HG03558 (cell line): ENCODE measurements around the gene UCMA.
"Not testable (repeated sequence)": the region's sequence is repeated elsewhere in the genome, so short reads cannot be mapped to it uniquely, and the experiment has no call there.

Experiments
- ATAC-seq: cut with Tn5 transposase; IDR thresholded peaks from one replicate; pipeline ENCODE4 v1.9.1; 2021; ENCODE audit warnings: moderate number of reproducible peaks; ENCODE audit not compliant: unreplicated experiment; ENCODE audit errors: extremely low read depth

The UCMA gene, protein sequence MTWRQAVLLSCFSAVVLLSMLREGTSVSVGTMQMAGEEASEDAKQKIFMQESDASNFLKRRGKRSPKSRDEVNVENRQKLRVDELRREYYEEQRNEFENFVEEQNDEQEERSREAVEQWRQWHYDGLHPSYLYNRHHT

DNA sequence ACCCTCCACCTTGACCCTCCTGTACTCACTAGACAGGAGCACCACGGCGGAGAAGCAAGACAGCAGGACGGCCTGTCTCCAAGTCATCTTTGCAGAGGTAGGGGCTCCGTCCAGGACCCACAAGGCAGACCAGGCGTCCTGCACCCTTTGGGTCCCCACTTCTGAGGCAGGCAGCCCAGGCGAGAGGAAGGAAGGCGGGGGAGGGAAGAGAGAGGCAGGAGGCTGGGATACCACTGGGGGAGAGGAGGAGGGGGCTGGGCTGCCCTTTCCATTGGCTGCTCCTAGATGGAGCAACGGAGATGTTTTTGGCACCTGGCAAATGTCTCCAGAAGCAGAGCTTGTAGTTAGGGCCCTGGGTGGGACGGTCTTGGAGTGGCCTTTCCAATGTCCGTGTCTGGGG is at the start of gene UCMA:
Gene UCMA, minus strand, starts transcription at position 203 of the 400 bp plus-strand sequence. Its CDS starts 116 bp downstream, at position 87.
- no peak for ATAC-seq

DNA sequence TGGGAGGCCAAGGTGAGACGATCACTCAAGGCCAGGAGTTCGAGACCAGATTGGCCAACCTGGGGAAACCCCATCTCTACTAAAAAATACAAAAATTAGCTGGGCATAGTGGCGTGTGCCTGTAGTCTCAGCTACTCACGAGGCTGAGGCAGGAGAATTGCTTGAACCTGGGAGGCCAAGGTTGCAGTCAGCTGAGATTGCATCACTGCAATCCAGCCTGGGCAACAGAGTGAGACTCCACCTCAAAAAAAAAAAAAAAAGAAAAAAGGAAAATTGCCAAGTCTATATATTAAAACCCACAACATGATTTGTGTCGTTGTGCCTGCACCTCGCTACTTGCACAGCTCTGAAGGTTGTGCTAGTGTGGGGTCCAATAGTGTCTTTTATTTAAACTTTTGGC is 48.2 kb upstream of the UCMA start:
- ATAC-seq, result not testable (repeated sequence)

DNA sequence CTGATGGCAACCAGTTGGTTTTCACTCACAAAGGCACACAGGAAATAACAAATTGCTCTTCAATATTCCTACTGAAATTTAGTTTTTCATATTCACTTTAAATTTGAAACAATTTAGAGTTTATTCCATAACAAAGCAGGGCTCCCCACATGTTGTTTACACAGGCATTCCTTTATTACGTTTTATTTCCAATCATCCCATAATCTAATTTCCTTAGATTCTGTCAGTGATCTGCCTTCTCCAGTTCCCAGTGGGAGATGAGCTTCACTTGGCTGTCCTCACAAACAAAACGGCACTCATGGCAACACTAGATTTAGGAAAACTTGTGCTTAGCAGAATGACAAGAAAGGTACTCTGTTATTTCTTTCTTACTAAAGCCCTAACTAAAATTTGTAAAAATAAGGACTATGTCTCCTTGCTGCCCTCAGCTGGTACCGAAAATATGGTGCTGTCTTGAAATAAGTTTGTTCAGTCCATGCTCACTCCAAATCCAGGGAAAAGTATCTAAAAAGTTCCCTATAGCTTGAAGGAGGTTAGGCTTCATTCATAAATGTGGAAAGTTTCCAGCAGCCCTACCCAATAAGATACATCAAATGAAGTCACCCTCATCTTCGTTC is 42.7 kb upstream of the UCMA start:
- no peak for ATAC-seq

DNA sequence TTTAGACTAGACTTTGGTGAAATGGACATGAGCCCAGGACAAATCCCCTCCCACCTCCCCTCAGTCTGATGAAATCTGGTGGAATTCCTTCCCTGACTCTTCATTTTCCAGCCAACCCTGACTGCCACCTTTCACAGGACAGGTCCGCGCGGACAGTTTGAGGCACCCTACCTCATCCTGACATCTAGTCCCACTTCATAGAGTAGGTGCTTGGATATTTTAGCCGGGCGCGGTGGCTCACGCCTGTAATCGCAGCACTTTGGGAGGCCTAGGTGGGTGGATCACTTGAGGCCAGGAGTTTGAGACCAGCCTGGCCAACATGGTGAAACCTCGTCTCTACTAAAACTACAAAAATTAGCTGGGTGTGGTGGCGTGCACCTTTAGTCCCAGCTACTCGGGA is 42.0 kb upstream of the UCMA start:
- not testable (repeated sequence) for ATAC-seq

DNA sequence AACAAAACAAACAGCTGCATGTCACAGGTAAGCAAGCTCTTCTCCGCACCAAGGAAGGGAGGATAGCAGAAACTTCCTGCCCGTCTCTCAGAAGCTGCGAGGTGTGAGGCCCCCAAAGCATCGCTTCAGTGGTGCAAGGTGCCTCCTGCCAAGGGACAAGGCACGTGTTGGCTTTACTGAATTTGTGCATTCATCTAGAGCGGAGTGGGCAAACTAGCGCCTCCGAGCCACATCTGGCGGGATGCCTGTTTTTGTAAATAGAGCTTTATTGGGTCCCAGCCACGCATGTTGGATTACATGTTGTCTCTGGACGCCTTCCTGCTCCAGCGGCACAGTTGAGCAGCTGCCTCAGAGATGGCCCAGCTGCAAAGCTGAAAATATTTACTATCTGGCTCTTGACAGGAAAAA is 38.0 kb upstream of the UCMA start:
- no peak for ATAC-seq

DNA sequence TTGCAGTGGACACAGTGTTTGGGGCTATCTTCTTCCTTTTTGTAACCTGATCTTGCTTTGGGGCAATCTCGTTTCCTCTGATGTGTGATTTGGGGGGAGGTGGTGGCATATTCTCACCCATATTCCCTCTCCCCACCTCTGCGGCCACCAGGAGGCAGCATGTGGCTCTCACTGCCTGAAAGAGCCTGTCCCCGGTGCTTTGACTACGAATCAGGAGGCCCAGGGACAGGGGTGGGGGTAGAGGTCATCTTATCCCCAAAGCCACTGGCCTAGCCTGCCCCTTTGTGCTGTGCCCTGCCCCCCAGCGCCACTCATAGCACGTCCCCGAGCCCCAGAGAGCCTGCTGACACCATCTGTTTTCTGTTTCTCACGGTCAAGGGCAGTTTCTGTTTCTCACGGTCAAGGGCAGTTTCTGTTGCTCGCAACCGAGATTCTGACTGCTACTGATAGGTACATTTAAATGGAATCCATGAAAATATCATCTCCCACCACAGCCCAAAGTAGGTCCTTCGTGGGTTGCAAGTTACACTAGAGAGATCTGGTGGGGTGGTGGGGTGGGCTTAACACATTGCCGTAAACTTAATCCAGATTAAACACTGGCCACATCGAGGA is 37.5 kb upstream of the UCMA start:
- ATAC-seq, result no peak

DNA sequence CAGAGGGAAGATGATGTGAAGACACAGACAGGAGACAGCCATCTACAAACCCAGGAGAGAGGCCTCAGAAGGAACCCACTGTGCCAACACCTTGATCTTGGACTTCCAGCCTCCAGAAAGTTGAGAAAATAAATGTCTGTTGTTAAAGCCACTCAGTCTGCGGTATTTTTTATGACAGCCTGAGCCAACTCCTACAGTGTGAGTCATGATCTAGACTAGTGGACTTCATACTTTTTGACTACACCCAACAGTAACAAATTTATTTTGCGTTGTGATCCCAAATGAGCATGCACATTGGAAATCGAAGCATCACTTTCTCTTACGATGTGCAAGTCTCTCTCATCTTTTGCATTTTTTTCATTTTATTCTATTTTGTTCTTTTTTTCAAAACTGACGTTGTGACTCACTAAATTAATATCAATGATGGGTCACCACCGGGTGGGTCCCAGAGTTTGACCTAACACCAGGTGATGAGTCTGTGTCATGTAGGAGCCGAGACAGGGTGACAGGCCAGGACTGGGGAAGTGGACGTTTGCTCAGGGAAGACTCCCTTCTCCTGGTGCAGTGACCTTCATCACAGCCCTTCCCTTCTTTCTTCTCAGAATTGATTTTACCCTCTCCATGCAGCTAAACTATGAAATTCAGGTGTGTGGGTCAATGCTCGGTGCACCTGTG is 36.8 kb upstream of the UCMA start:
- no peak for ATAC-seq

DNA sequence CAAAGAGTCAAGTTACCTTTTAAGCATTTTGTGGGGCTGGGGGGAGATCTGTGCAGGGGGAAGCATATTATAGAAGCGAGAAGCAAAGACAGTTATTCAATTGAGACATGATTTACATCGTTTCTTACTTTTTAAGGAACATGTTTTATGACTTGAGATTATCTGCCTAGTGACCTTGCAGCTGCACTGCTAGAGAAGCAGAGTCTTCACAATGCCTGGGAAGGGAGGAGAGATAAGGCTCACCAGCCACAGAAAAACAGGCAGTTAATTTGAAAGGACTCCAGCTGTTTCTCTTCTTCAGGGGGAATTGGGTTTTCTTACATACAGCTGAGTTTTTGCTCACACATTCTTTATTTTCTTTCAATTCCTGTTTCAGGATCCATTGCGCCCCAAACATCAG is 34.7 kb upstream of the UCMA start:
- ATAC-seq, result no peak

DNA sequence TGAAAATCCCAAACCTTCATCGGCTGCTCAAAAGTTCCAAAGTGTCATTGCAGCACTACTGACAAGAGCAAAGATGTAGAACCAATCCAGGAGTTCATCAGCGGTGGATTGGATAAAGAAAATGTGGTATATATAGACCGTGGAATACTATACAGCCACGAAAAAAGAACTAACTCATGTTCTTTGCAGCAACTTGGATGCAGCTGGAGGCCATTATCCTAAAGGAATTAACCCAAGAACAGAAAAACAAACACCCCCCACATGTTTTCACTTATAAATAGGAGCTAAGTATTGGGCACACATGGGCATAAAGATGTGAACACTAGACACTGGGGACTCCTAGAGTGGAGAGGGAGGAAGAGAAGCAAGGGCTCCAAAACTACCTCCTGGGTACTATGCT is 34.1 kb upstream of the UCMA start:
- ATAC-seq, result no peak

DNA sequence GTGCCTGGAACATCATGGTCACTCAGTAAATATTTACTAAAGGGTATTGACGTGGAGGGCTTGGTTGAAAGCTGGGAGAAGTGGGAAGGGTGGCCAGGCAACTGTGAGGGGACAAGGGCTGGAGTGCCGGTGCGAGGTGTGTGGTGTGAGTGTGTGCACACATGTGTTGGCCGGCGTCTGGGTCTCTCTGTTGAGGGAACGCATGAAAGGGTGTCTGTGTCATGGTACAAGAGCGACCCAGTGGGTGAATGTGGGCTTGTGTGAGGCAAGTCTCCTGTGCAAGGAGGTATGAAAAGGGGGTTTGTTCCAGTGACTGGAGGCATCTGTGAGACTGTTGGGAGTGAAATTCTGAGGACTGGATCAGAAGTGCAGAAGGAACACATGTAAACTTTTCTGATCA is 29.4 kb upstream of the UCMA start:
- no peak for ATAC-seq

DNA sequence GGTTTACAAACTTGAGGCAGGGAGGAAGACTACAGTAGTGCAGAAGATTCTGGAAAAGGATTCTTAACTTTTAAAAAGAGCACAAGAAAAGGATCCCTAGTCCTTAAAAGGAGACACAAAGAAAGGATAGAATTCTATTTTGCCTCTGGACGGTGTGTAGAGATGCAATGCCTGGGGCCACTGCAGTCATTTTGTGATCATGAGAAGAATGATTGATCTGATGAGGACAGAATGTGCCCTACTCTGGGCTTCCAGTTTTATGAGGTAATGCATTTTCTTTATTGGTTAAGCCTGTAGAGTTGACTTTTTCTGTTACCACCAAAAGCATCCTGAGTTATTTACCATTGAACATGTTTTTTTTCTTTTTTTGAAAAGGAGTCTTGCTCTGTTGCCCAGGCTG is 28.3 kb upstream of the UCMA start:
- no peak for ATAC-seq

DNA sequence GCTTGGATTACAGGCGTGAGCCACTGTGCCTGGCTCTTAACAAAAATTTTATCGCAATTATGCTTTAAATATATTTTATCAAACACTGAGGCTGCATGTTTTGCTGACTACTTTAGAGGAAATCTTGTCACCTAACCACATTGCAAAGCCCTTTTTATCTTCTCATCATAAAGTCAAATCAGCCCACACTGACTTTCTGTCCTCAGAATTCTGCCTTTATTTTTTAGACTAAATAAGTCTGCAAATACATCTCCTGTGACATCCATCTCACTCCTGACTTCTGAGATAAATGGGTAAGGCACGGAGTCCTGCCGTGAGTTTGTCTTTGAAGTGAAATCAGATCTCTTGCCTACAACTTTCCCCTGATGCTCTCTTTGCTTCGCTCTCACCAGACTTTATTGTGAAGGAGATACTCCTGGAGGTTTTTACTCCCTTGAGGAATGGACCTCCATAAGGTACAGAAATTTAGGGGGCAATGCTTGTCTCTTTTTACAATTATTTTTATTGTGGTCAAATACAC is 23.5 kb upstream of the UCMA start:
- no peak for ATAC-seq

DNA sequence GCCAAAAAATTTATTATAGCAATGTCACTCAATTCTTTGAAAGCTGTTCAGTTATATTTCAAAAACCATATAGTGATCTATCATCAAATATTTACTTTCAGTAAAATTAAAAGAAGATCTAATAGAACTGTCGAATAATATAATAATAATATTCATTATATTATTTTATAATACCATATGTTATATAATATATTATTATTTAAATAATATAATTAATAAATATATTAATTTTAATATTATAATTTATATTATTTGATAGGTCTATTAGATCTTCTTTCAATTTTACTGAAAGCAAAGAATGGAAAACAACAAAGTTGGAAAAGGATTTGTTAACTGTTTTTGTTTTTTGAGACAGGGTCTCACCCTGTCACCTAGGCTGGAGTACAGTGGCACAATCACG is 22.5 kb upstream of the UCMA start:
- ATAC-seq, result no peak

DNA sequence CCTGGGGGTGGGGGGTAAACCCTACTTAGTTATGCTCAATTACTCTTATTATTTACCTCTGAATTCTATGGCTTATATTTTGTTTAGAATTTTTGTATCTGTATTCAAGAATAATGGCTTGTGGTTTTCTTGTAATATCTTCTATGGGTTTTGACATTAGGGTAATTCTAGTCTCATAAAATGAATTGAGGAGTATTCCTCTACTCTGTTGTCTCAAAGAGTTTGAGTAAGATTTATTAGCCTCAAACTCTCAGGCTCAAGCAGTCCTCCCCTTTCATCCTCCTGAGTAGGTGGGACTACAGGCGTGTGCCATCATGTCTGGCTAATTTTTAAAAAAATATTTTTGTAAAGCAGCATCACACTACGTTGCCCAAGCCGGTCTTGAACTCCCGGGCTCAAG is 19.6 kb upstream of the UCMA start:
- no peak for ATAC-seq

DNA sequence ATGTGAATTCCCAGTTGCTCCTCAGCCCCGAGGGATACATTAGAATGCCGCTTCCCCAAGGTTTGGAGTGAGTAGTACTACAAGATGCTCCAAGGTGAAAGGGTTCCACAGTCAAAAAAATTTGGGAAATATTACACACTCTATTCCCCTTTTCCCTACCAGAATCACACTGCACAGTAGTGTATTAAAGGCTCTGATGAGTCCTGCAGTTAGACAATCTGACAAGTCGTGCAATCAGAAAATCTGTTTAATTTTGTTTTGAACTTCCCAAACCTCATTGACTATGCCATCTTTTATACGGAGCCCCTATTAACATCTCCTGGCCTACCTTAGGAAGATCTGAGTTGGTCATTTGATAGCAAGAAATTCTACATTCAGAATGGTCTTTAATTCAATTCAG is 13.6 kb upstream of the UCMA start:
- ATAC-seq, result no peak

DNA sequence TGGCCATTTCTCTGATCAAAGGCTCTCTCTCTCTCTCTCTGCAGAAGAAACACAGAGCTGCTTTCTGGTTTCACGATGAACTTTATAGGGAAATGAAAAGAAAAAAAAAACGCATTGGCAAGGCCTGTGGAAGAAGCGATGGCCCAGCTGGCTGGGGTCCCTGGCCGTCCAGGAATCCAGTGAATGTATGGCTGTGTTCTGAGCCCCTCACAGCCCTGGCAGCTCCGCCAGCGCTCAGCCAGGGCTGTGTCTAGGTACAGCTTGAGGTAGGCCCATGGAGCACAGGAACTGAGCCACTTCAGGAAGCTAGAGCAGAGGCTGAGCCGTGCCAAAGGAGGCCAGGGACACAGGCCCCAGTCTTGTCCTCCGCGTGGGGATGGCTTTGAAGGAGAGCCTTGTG is 13.1 kb upstream of the UCMA start:
- no peak for ATAC-seq

DNA sequence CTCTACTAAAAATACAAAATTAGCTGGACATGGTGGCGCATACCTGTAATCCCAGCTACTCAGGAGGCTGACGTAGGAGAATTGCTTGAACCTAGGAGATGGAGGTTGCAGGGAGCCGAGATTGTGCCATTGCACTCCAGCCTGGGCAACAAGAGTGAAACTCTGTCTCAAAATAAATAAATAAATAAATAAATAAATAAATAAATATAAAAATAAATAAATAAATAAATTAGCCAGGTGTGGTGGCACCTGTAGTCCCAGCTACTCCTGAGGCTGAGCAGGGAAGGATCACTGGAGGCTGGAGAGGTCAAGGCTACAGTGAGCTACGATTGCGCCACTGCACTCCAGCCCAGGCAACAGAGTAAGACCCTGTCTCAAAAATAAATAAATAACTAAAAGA is 8.1 kb upstream of the UCMA start:
- not testable (repeated sequence) for ATAC-seq

DNA sequence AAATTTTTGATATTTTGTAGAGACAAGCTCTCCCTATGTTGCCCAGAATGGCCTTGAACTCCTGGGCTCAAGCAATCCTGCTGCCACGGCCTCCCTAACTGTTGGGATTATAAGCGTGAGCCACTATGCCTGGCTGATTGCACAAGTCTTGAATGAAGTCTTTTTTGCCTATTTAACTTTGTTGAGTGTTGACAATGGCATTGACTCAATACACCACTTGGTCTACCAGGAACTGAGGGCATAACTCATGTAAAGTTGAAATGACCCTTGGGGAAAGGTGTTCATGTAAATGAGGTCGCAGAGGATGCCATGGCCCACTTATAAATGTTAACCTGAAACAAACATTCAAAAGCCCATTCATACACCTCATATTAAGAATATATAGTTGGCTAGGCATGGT is 7.4 kb upstream of the UCMA start:
- ATAC-seq, result no peak

DNA sequence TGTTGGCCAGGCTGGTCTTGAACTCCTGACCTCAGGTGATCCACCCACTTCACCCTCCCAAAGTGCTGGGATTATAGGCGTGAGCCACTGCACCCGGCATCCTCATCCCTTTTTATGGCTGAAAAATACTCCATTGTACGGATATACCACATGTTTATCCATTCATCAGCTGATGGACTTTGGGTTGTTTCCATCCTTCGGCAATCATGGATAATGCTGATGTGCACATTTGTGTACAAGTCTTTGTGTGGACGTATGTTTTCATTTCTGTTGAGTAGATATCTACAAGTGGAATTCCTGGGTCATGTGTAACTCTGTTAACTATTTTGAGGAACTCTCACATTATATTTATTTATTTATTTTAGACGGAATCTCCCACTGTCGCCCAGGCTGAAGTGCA is 5.7 kb upstream of the UCMA start:
- ATAC-seq, result no peak

DNA sequence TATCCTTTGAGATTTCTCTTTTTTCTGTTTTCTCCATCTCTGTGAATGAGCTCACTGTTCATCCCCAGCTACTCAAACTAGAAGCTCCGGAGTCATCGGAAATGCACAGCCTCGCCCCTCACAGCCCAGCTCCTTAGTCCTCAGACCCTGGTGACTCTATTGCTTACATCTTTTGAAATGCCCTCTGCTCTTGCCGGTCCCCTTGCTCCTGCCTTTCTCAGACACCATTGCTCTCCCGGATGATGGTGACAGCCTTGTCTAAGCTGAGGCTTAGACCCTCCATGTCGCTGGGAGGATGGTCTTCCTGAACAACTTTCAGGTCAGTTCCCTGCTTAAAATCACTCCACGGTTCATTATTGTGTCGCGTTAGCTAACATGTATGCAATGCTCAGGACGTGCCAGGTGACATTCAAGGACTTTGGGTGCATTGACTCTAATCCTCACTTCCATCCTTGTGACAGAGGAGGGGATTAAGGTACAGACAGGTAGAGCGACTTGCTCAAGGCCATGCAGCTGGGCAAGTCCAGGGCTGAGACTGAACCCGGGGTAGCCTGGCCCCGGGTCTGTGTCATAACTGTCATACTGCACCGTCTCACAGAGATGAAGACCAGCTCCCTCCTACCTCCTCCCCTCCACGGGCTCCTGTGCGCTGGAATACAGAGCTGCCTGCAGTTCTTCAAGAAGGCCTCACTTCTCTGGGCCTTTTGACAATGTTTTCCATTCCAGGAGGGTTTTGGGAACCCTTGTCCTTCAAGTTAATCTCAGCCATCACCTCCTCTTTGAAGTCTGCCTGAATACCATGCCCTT is 4.3 kb upstream of the UCMA start:
- ATAC-seq, result no peak

DNA sequence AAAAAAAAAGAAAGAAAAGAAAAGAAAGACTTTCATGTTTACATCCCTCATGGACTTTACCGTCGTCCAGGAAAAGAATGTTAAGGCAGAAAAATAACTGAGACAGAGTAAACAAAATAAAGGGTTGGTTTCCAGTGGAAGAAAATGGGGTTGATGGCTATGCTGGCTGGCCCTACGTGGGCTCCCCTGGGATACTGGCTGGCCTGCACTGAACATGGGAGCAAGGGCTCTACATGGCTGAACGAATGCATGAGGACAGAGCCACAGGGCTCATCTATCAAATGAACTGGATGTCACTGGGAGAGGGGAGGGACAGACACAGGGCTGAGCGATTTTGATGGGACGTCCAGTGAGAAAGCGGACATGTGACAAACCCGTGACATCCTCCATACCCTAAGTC is 2.5 kb upstream of the UCMA start:
- ATAC-seq, result no peak
